Vagina (tissue), 2 donors: ENCODE measurements around the gene STXBP3.

ENCODE experiments used
- CTCF ChIP-seq, 3 experiments: fragments of 450-650 bp in 2 of 3; fragments of 200-600 bp in 1 of 3; sonication (generic) in 1 of 3; IDR thresholded peaks; one replicate each; pipeline ENCODE4 v1.5.1; 2017 to 2019; ENCODE audit warnings: antibody characterized with exemption in 3 of 3, mild to moderate bottlenecking in 2 of 3, moderate library complexity in 2 of 3
- POLR2AphosphoS5 ChIP-seq, 2 donors: sonication (generic); formaldehyde crosslinking; IDR thresholded peaks; one replicate each; pipeline ENCODE4 v1.9.0; 2017; ENCODE audit warnings: antibody characterized with exemption in 2 of 2, mild to moderate bottlenecking in 2 of 2, low read depth in 1 of 2; ENCODE audit not compliant: insufficient read depth in 1 of 2

- TF ChIP-seq CTCF (IDR thresholded peaks at IDR 0.05) = no peak
- no peak for TF ChIP-seq POLR2AphosphoS5 (IDR thresholded peaks at IDR 0.05; ENCODE audit: insufficient read depth in 1 of 2, low read depth in 1 of 2)
These were observed 28.6 kb upstream of the STXBP3 start for GRCh38 chr1:108717774-108718316.
